MM.1S (cell line): ENCODE measurements around the gene RALGPS2.

Experiments
- CTCF ChIP-seq: fragments of 300-600 bp; sonication (generic); IDR thresholded peaks from 2 replicates; pipeline ENCODE4 v1.5.1; 2016; ENCODE audit warnings: antibody characterized with exemption, low read length, mixed read lengths
- EZH2 ChIP-seq: fragments of 300-600 bp; sonication (generic); optimal IDR thresholded peaks from 2 replicates; pipeline ENCODE3; 2017; ENCODE audit warnings: low read depth, mild to moderate bottlenecking, antibody characterized with exemption, low read length, mixed read lengths

- TF ChIP-seq EZH2 (no peak), CTCF (no peak)
Measured at GRCh38 chr1:178947677-178947981, 222.6 kb downstream of the RALGPS2 start.
